Heart left ventricle (tissue), 16 donors: ENCODE results near the gene ZC3HAV1L. TPM values are rescaled to one million over a fixed set of nuclear protein-coding genes. Genes with fewer than 3 reads are reported as not detected.

ENCODE experiments used
- ATAC-seq, 4 donors: fragments of 200-7000 bp; cut with Tn5 transposase; one replicate each; pipeline ENCODE4 v1.9.1; 2020 to 2022; ENCODE audit warnings: moderate library complexity in 4 of 4, mild to moderate bottlenecking in 3 of 4, moderate number of reproducible peaks in 1 of 4
- DNase-seq, 5 donors: peaks; one replicate each; pipeline ENCODE4 v3.0.0-alpha.2; 2020
- H3K27ac ChIP-seq, 12 donors: fragments of 200-600 bp; sonication (generic) in 4 of 12; one replicate each; pipeline versions ENCODE4 v1.5.0 to v1.8.0; 2016 to 2022; ENCODE audit warnings: mild to moderate bottlenecking in 2 of 12
- H3K27me3 ChIP-seq, 9 donors: fragments of 200-600 bp; sonication (generic) in 2 of 9; one replicate each; pipeline versions ENCODE4 v1.5.1 to v1.8.0; 2016 to 2022; ENCODE audit warnings: mild to moderate bottlenecking in 3 of 9
- H3K36me3 ChIP-seq, 9 donors: fragments of 200-600 bp; sonication (generic) in 2 of 9; one replicate each; pipeline versions ENCODE4 v1.5.0 to v1.8.0; 2018 to 2022; ENCODE audit warnings: mild to moderate bottlenecking in 2 of 9
- H3K4me1 ChIP-seq, 12 donors: fragments of 200-600 bp; sonication (generic) in 4 of 12; one replicate each; pipeline versions ENCODE4 v1.5.0 to v1.8.0; 2016 to 2022; ENCODE audit warnings: mild to moderate bottlenecking in 3 of 12
- H3K4me3 ChIP-seq, 12 donors: fragments of 200-600 bp; sonication (generic) in 4 of 12; one replicate each; pipeline versions ENCODE4 v1.5.0 to v1.8.0; 2017 to 2022; ENCODE audit warnings: mild to moderate bottlenecking in 9 of 12, moderate library complexity in 4 of 12
- H3K9me3 ChIP-seq, 12 donors: fragments of 200-600 bp; sonication (generic) in 4 of 12; one replicate each; pipeline versions ENCODE4 v1.5.0 to v1.8.0; 2016 to 2022; ENCODE audit warnings: mild to moderate bottlenecking in 1 of 12
- CTCF ChIP-seq, 12 donors: fragments of 200-600 bp; sonication (generic) in 4 of 12; IDR thresholded peaks; one replicate each; pipeline versions ENCODE4 v1.5.0 to v1.8.0; 2018 to 2022; ENCODE audit warnings: antibody characterized with exemption in 12 of 12, mild to moderate bottlenecking in 5 of 12
- POLR2A ChIP-seq, 2 donors: fragments of 450-650 bp; IDR thresholded peaks; one replicate each; pipeline ENCODE4 v1.6.1; 2017; ENCODE audit warnings: antibody characterized with exemption in 2 of 2, mild to moderate bottlenecking in 2 of 2, moderate library complexity in 2 of 2
- WGBS, 4 donors: extraction: QIAGEN DNeasy Blood & Tissue Kit in 2 of 4; methylation state at CpG; one replicate each; pipeline versions ENCODE4 v1.1.5 to v1.1.7; 2013 to 2018; 5-methylcytosine and 5-hydroxymethylcytosine counted together
- intact Hi-C, 10 donors: fragments of 100-400 bp; cut with DNase I; formaldehyde crosslinking; loops; one replicate each; pipeline versions ENCODE4 v1.11.1 to v1.14.2; 2022
- polyA plus RNA-seq, 2 donors: library from polyadenylated mRNA; stranded (reverse); fragments of 200-250 nt; gene quantifications; one replicate each; pipeline ENCODE4 v1.2.3, GENCODE V29; 2013
- total RNA-seq, 9 donors: library from RNA; depleted of rRNA in 2 of 9; stranded (reverse); fragments of >200 nt in 2 of 9; fragmentation: NEBNext Ultra II Directional in 3 of 9; extraction: Animal tissue kit (Norgen Biotek cat#: 25700) in 3 of 9; gene quantifications; one replicate each; pipeline versions ENCODE4 v1.1.0 to v1.2.4, GENCODE V29; 2016 to 2023
- donor health status: ischemic (EF 13 %, LVEDD 7.1; RV severe dilation, severe dysfunction).
- donor health status: healthy with polysubstance abuse.
- donor health status: DM: no; HTN: yes; CAD: no.
- donor health status: DM: no; HTN: no; CAD: no.
- donor health status: ischemic (EF 25% LVEDD 6.9; RV normal size, moderate dysfunction).
- donor health status: ischemic (EF 25% LVEDD 5.7; RV mildly dilated, moderate dysfunction).
- donor health status: healthy.
- donor health status: DM: yes; HTN: yes; CAD: no.
- donor health status: ischemic (EF 35%, LVEDD 5.7; RV mildly dilated, moderate dysfunction).
- donor health status: nonischemic (EF 11% LVEDD 7.7; RV severe dilation, severe dysfunction).
- donor health status: DM: yes; HTN: yes; CAD: no.
- donor health status: PGD.
- donor health status: ischemic (EF 29% LVEDD 5.4; RV normal size, mild dysfunction).
- donor health status: nonischemic (EF 23%, LVEDD 6.1; RV moderate dilation, normal function).

Gene ZC3HAV1L
- total and polyA plus RNA-seq, 11 donors: 0.46 to 6.2 (median 1.9) TPM

GRCh38 chr7:139034855-139035585, 822 bp downstream of the ZC3HAV1L start:
- intact Hi-C loops: loop anchor here in 3 of 10 donors (5.0 kb wide), 2 partner anchors 37 to 42 kb away; no protein-coding TSS in a partner anchor
- no peaks in the 10 kb centered on the region for H3K9me3 ChIP-seq
- peaks cover 0 to 38% (median 11%) of the 10 kb centered on the region in 9 donors for H3K36me3 ChIP-seq
- peak overlapping the region; percentile 46 to 93 (median 83) for H3K4me3 ChIP-seq
- DNase-seq (peak in 1 of 5 donors; percentile 63), ATAC-seq (peak; percentile 16 to 72 (median 58))
- H3K4me1 ChIP-seq: peaks cover 0 to 26% (median 12%) of the 10 kb centered on the region in 12 donors
- H3K27me3 ChIP-seq: no peaks in the 10 kb centered on the region
- 10 to 40% (median 22%) methylated on average over 15 to 47 of the region's 47 CpGs for WGBS, 4 donors
- peak overlapping the region; percentile 64 to 88 (median 81) for H3K27ac ChIP-seq
- TF ChIP-seq CTCF (IDR thresholded peaks at IDR 0.05): no peak
- TF ChIP-seq POLR2A (IDR thresholded peaks at IDR 0.05): no peak

- WGBS, 4 donors: 88 to 94% (median 93%) methylated on average over 5 of the region's 5 CpGs
- intact Hi-C loops: loop anchor here in 1 of 10 donors (5.0 kb wide), 1 partner anchor 38 kb away; no protein-coding TSS in a partner anchor
- H3K36me3 ChIP-seq: peaks cover 0 to 44% (median 14%) of the 10 kb centered on the region in 9 donors
- ATAC-seq: no peak
- H3K27ac ChIP-seq: peak overlapping the region in 4 of 12 donors; percentile 83 to 88 (median 86)
- TF ChIP-seq CTCF (IDR thresholded peaks at IDR 0.05): no peak
- TF ChIP-seq POLR2A (IDR thresholded peaks at IDR 0.05): no peak
- H3K4me1 ChIP-seq: peaks cover 0 to 26% (median 12%) of the 10 kb centered on the region in 12 donors
- no peak for DNase-seq
- no peaks in the 10 kb centered on the region for H3K9me3 ChIP-seq
- H3K4me3 ChIP-seq: peak overlapping the region in 5 of 12 donors; percentile 46 to 91 (median 74)
- no peaks in the 10 kb centered on the region for H3K27me3 ChIP-seq
These were observed 1.5 kb downstream of the ZC3HAV1L start for GRCh38 chr7:139034336-139034735.

DNA sequence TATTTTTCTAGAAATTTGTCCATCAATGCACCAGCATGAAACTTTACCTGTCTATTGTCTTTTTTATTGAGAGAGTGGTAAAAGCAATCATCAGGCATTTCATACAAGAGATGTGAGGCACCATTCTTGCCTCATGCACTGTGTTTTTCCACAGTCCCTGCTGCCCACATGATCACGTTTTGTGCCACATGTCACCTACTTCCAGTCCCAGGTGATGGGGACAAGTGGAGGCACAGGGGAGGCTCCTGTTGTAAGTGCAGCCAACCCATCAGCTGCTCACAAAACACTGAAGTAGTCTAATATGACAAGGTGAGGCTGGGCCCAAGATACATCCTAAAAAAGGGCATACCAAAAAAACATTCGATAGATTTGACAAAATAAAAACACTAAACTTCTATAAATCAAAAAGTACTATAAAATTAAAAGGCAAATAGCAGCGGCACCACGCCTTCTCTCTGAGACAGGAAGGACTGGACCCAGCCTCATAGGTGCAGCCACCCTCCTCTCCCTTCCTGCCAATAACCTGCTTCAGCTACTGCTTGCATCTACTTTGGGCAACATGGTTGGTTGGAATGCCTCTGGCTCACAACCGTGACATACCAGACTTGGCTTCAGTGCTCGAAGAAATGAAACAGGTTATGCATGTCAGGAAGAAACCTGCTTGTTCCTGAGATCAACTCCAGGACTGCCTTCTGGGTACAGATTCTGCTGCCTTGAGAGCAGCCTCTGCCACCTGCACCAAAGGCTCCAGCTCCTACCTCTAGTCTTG, 2.3 kb downstream of the ZC3HAV1L start:
- ATAC-seq (no peak), DNase-seq (no peak)
- 71 to 74% (median 72%) methylated on average over 6 of the region's 6 CpGs for WGBS, 4 donors
- intact Hi-C loops: loop anchor here in 1 of 10 donors (5.0 kb wide), 1 partner anchor 39 kb away; no protein-coding TSS in a partner anchor
- H3K4me1 ChIP-seq: peaks cover 0 to 26% (median 12%) of the 10 kb centered on the region in 12 donors
- H3K36me3 ChIP-seq: peaks cover 0 to 52% (median 15%) of the 10 kb centered on the region in 9 donors
- no peak overlapping the region for H3K27ac ChIP-seq
- TF ChIP-seq POLR2A (IDR thresholded peaks at IDR 0.05) (no peak), CTCF (IDR thresholded peaks at IDR 0.05) (no peak)
- no peaks in the 10 kb centered on the region for H3K27me3 ChIP-seq
- H3K4me3 ChIP-seq: no peak overlapping the region
- no peaks in the 10 kb centered on the region for H3K9me3 ChIP-seq

DNA sequence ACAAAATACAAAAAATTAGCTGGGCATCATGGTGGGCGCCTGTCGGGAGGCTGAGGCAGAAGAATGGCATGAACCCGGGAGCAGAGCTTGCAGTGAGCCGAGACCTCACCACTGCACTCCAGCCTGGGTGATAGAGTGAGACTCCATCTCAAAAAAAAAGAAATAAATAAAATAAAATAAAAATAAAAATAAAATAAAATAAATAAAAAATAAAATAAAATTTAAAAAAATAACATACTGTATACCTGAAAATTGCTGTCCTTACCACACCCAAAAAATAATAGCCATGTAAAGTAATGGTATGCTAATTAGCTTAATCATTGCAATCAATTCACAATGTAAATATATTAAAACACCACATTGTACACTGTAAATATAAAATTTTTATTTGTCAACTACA, 3.4 kb downstream of the ZC3HAV1L start:
- ATAC-seq (no peak), DNase-seq (no peak)
- WGBS, 4 donors: 91 to 97% (median 96%) methylated on average over 4 of the region's 4 CpGs
- intact Hi-C loops: loop anchor here in 1 of 10 donors (5.0 kb wide), 1 partner anchor 40 kb away; no protein-coding TSS in a partner anchor
- no peak overlapping the region for H3K27ac ChIP-seq
- H3K36me3 ChIP-seq: peaks cover 0 to 62% (median 24%) of the 10 kb centered on the region in 9 donors
- TF ChIP-seq CTCF (IDR thresholded peaks at IDR 0.05): no peak
- no peaks in the 10 kb centered on the region for H3K9me3 ChIP-seq
- H3K4me1 ChIP-seq: peaks cover 0 to 26% (median 12%) of the 10 kb centered on the region in 12 donors
- no peak overlapping the region for H3K4me3 ChIP-seq
- no peaks in the 10 kb centered on the region for H3K27me3 ChIP-seq
